Stimulated activated CD4-positive, alpha-beta T cell treated with anti-CD3 and anti-CD28 coated beads, TNF-alpha, amount 100 ng/mL, for 4 hours (primary cell): ENCODE results near the gene CLPTM1L.
"Not testable (repeated sequence)": the region's sequence is repeated elsewhere in the genome, so short reads cannot be mapped to it uniquely, and the experiment has no call there.

ENCODE experiments used
- DNase-seq, 3 experiments: peaks; one replicate each; pipeline ENCODE4 v3.0.0-alpha.2; 2020; ENCODE audit warnings: low read depth in 3 of 3

Gene CLPTM1L

GRCh38 chr5:1360367-1360766, 15.5 kb upstream of the CLPTM1L start:
- not testable (repeated sequence) for DNase-seq

DNA sequence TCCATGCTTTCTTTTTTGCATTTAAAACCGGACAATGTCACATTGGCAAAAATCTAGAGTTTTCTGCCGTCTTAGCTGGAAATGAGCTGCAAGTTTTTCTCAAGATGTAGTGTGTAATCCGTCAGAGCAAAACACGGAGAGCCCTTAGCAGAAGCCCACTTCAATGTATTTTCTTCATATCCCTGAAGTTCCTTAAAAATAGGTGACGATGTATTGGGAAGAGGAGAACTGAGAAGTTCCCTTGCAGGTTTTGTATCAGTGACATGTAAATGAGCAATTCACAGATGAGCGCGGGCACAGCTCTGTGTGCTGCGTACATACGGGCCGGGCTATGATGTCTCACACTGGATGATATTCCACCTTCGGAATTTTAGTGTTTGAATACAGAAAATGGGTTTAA, 14.8 kb upstream of the CLPTM1L start:
- no peak for DNase-seq

DNA sequence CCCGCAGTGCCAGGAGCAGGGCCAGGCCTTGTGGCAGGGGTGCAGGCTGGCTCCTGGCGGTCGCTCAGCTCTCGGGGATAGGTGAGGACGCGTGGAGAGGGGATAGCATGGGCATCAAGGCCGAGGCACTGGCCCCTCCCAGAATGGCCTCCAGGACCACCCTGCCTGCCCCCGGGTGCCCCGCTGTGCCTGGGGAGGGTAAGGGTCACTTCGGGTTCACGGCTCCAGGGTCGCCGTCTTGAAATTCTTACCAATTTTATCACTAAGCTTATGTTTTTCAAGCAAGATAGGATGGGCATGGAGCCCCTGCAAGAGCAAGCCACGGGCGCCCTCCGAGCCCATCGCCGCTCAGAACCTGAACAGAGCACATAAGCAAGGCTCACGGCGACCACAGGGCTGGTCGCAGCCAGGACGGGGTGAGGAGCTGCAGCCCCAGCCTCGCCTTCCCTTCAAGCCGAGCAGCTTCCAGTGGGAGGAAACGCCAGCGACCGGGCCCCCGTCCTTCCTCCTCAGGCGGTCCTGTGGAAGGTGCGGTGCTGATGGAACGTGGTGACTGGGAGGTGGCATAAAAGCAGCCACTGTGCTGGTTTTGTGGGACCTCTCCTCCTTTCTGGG, 14.2 kb upstream of the CLPTM1L start:
- no peak for DNase-seq

- DNase-seq: no peak
Observed at GRCh38 chr5:1358726-1359025, 13.8 kb upstream of the CLPTM1L start.

GRCh38 chr5:1357946-1358725, 13.2 kb upstream of the CLPTM1L start:
- DNase-seq: no peak

GRCh38 chr5:1356873-1357787, 12.2 kb upstream of the CLPTM1L start:
- DNase-seq: no peak

DNA sequence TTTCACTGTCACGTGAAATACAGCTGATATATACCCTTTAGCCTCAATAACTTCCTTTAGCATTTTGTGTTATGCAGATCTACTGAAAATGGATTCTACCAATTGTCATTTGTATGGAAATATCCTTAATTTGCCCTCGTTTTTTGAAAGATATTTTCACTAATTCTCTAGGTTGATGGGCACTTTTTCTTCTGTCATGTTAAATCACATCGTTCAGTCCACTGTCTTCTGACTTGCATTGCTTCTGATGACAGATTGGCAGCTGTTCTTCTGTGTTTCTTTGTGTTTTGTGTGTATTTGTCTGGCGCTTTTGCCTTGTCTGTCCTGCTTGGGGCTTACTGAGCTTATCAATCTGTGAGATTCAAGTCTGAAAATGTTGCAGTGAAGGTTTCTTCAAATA, 9.7 kb upstream of the CLPTM1L start:
- no peak for DNase-seq

GRCh38 chr5:1352231-1353219, 7.6 kb upstream of the CLPTM1L start:
- DNase-seq: no peak

- no peak for DNase-seq
Observed at GRCh38 chr5:1351156-1351555, 6.3 kb upstream of the CLPTM1L start.

- no peak for DNase-seq
Observed at GRCh38 chr5:1349246-1349645, 4.3 kb upstream of the CLPTM1L start.

DNA sequence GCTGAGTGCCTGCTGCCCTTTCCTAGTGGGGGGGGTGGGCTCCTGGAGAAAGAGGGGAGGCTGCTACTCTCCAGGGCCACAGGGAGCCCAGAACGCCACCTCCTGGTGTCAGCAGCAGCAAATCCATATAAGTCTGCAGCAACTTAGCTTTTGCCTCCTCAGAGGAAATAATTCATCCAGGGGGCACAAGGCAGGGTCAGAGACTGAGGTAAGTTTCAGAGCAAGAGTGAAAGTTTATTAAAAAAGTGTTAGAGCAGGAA, 4.0 kb upstream of the CLPTM1L start:
- no peak for DNase-seq

- no peak for DNase-seq
Observed at GRCh38 chr5:1347571-1347970, 2.7 kb upstream of the CLPTM1L start.

DNA sequence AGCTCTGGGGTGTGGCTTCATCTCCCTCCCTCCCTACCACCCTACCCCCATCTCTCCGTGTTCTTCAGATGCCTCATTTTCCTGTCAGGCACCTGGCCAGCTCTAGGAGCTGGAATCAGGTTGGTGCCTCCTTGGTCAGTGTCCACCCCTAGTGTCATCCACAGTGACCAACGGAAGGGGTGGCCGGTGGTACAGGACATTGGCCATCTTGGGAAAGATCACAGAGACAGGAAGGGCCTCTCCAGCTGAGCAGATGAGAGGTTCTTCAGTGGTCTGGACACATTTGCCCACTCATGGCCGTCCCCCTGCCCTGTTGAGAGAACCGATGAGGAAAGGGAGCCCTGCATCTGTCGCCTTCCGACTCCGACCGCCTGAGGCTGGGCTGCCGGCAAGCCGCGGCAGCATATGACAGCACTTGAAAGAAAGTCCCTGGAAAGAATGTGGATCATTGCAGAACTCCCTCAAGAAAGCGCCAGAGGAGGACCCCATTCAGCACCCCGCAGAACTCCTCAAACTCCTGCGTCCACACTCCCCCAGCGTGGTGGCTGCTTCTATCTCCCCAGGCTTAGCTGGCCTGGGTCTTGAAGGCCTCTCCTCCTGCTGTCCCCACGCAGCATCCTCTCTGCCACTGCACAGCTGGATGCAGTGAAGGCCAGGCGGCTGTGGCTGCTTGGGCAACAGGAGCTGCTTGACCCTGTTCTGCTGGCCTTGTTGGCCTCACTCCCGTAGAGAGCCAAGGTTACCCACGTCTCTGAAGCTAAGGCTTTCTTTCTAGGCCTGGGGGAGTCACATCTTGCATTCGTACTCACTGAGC, 1.9 kb upstream of the CLPTM1L start:
- no peak for DNase-seq

GRCh38 chr5:1345876-1346626, 1.2 kb upstream of the CLPTM1L start:
- DNase-seq: no peak

- no peak for DNase-seq
Observed at GRCh38 chr5:1343931-1344901, 683 bp downstream of the CLPTM1L start.

GRCh38 chr5:1343315-1343751, 1.6 kb downstream of the CLPTM1L start:
- no peak for DNase-seq

- DNase-seq: not testable (repeated sequence)
Observed at GRCh38 chr5:1342711-1343110, 2.2 kb downstream of the CLPTM1L start.

DNA sequence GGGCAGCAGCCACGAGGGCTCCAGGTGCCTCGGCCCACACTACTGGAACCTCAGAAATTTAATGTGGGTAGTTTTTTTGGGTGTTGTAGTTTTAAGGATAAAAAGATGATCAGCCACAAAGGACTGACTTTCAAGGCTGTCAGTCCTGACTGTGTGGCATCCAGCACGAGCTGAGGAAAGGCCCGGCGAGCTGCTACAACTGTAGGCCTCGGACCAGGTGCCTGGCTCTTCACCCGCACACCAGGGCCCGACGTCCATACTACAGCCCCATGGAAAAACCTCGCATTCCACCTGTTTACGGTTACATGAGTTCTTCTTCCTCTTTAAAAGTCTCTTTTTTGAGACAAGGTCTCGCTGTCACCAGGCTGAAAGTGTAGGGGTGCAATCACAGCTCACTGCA, 2.6 kb downstream of the CLPTM1L start:
- no peak for DNase-seq

DNA sequence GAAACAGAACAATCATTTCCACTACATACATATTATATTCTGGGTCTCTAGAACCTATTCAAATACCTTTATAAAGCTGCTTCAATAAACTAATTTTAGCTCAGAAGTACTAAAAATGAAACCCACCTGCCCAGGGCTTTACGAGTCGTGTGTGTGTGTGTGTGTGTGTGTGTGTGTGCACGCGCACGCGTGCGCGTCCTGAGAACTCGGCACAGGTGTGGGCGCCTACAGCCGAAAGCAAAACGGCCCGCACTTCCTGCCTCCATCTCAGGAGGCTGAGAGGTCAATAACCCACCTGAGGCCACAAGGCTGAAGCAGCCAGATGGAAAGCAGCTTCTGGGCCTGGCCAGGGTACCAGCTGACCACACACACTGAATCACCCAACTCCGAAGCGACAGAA, 3.0 kb downstream of the CLPTM1L start:
- no peak for DNase-seq
